ENCODE data around the gene TBC1D2.
A peak's percentile ranks its signal among the peaks of the same experiment; 100 is the strongest.
"Not testable (repeated sequence)": the region's sequence is repeated elsewhere in the genome, so short reads cannot be mapped to it uniquely, and the experiment has no call there.

The TBC1D2 gene

GRCh38 chr9:98255578-98256296 lies at the start of gene TBC1D2:
Gene TBC1D2 (minus strand): TSS chr9:98255649. CDS start chr9:98255541, 108 bp downstream.
- DNase-seq, result peak; percentile 97

- no peak for DNase-seq
These were observed 48.9 kb upstream of the TBC1D2 start for GRCh38 chr9:98304381-98304780.

GRCh38 chr9:98303633-98304125 lies 48.2 kb upstream of the TBC1D2 start:
- no peak for DNase-seq

- no peak for DNase-seq
These were observed 47.6 kb upstream of the TBC1D2 start for GRCh38 chr9:98302938-98303632.

- no peak for DNase-seq
These were observed 46.7 kb upstream of the TBC1D2 start for GRCh38 chr9:98302150-98302549.

GRCh38 chr9:98300611-98301010 lies 45.2 kb upstream of the TBC1D2 start:
- no peak for DNase-seq

GRCh38 chr9:98298476-98298875 lies 43.0 kb upstream of the TBC1D2 start:
- DNase-seq, result no peak

- DNase-seq, result no peak
These were observed 40.4 kb upstream of the TBC1D2 start for GRCh38 chr9:98295824-98296223.

- no peak for DNase-seq
These were observed 36.4 kb upstream of the TBC1D2 start for GRCh38 chr9:98291820-98292219.

GRCh38 chr9:98290411-98290810 lies 35.0 kb upstream of the TBC1D2 start:
- no peak for DNase-seq

- DNase-seq, result no peak
These were observed 34.3 kb upstream of the TBC1D2 start for GRCh38 chr9:98289614-98290201.

GRCh38 chr9:98288881-98289280 lies 33.4 kb upstream of the TBC1D2 start:
- DNase-seq, result no peak

GRCh38 chr9:98287384-98287783 lies 31.9 kb upstream of the TBC1D2 start:
- DNase-seq, result no peak

GRCh38 chr9:98285446-98285845 lies 30.0 kb upstream of the TBC1D2 start:
- DNase-seq, result no peak

- no peak for DNase-seq
These were observed 29.3 kb upstream of the TBC1D2 start for GRCh38 chr9:98284754-98285153.

- not testable (repeated sequence) for DNase-seq
These were observed 27.7 kb upstream of the TBC1D2 start for GRCh38 chr9:98283143-98283542.

GRCh38 chr9:98281281-98281680 lies 25.8 kb upstream of the TBC1D2 start:
- no peak for DNase-seq

GRCh38 chr9:98280574-98280973 lies 25.1 kb upstream of the TBC1D2 start:
- DNase-seq, result no peak

GRCh38 chr9:98280162-98280561 lies 24.7 kb upstream of the TBC1D2 start:
- DNase-seq, result no peak

- no peak for DNase-seq
These were observed 21.5 kb upstream of the TBC1D2 start for GRCh38 chr9:98276907-98277469.

- DNase-seq, result no peak
These were observed 19.7 kb upstream of the TBC1D2 start for GRCh38 chr9:98275159-98275558.

GRCh38 chr9:98272083-98272482 lies 16.6 kb upstream of the TBC1D2 start:
- no peak for DNase-seq

GRCh38 chr9:98271479-98271878 lies 16.0 kb upstream of the TBC1D2 start:
- no peak for DNase-seq

GRCh38 chr9:98270284-98270683 lies 14.8 kb upstream of the TBC1D2 start:
- DNase-seq, result not testable (repeated sequence)

Measured in activated T-cell treated with anti-CD3 and anti-CD28 coated beads for 4 hours (primary cell).